IPS-18a (cell line): ENCODE results near the gene ITGA2.

Experiments used
- H3K27ac ChIP-seq: one replicate; pipeline ENCODE4 v1.5.1; 2013; ENCODE audit warnings: low read length
- H3K27me3 ChIP-seq: one replicate; pipeline ENCODE4 v1.6.1; 2013; ENCODE audit warnings: mild to moderate bottlenecking, low read length; ENCODE audit not compliant: control insufficient read depth, insufficient read depth
- H3K36me3 ChIP-seq: one replicate; pipeline ENCODE4 v1.6.1; 2013; ENCODE audit warnings: low read depth, low read length; ENCODE audit not compliant: control insufficient read depth
- H3K4me1 ChIP-seq: one replicate; pipeline ENCODE4 v1.6.1; 2013; ENCODE audit warnings: low read depth, low read length; ENCODE audit not compliant: control insufficient read depth
- H3K4me3 ChIP-seq: one replicate; pipeline ENCODE4 v1.5.1; 2013; ENCODE audit warnings: low read length
- H3K9ac ChIP-seq: one replicate; pipeline ENCODE4 v1.6.1; 2013; ENCODE audit warnings: mild to moderate bottlenecking, low read length, moderate library complexity
- H3K9me3 ChIP-seq: one replicate; pipeline ENCODE4 v1.6.1; 2013; ENCODE audit warnings: low read depth, low read length; ENCODE audit not compliant: control insufficient read depth

ITGA2 gene

GRCh38 chr5:53128481-53128880 lies 139.3 kb downstream of the ITGA2 start:
- no peaks in the 10 kb centered on the region for H3K27me3 ChIP-seq

GRCh38 chr5:53130266-53130665 lies 141.1 kb downstream of the ITGA2 start:
- H3K27me3 ChIP-seq = no peaks in the 10 kb centered on the region
- H3K4me3 ChIP-seq = no peak overlapping the region
- no peaks in the 10 kb centered on the region for H3K9me3 ChIP-seq
- no peaks in the 10 kb centered on the region for H3K4me1 ChIP-seq
- H3K27ac ChIP-seq = no peak overlapping the region
- H3K9ac ChIP-seq = no peak overlapping the region
- no peaks in the 10 kb centered on the region for H3K36me3 ChIP-seq

More at GRCh38 chr5:53128481-53128880, 139.3 kb downstream of the ITGA2 start:
- H3K4me1 ChIP-seq = no peaks in the 10 kb centered on the region
- no peaks in the 10 kb centered on the region for H3K9me3 ChIP-seq
- H3K9ac ChIP-seq = no peak overlapping the region
- no peaks in the 10 kb centered on the region for H3K36me3 ChIP-seq
- H3K4me3 ChIP-seq = no peak overlapping the region
- no peak overlapping the region for H3K27ac ChIP-seq

- no peak overlapping the region for H3K9ac ChIP-seq
- no peaks in the 10 kb centered on the region for H3K4me1 ChIP-seq
- H3K36me3 ChIP-seq = no peaks in the 10 kb centered on the region
- H3K27me3 ChIP-seq = no peaks in the 10 kb centered on the region
- H3K9me3 ChIP-seq = no peaks in the 10 kb centered on the region
- no peak overlapping the region for H3K4me3 ChIP-seq
- H3K27ac ChIP-seq = no peak overlapping the region
Observed at GRCh38 chr5:53133020-53133419, 143.9 kb downstream of the ITGA2 start.
